ENCODE results near the gene FAM229B.

Gene FAM229B

DNA sequence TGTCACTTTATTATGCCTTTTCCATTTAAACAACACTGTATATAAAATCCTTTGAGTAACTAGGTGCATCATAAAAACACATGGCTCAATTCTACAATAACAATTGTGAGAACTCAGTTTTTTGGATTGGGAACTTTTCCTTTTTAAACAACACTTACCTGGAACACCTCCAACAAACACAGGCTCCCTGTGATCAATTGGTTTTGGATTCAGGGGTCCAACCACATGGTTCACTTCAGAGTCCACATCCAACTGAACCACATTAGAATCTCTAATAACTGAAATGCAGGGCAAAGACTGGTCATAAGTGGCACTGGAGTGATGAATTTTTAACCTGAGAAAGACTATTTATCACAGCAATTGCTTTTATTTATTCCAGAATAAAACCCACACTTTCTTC lies 26.5 kb downstream of the FAM229B start:
- TF ChIP-seq SIN3A (IDR thresholded peaks at IDR 0.05; ENCODE audit: borderline replicate concordance, insufficient read depth, low read length) (no peak), FOXP2 (optimal IDR thresholded peaks at IDR 0.05; ENCODE audit: borderline replicate concordance, extremely low read depth, extremely low read length, insufficient read depth) (no peak), TAF1 (IDR thresholded peaks at IDR 0.05; ENCODE audit: borderline replicate concordance, insufficient read depth, low read length) (no peak), POLR2AphosphoS5 (IDR thresholded peaks at IDR 0.05; ENCODE audit: low read depth, low read length) (no peak)
- TF ChIP-seq, protein P1, sequence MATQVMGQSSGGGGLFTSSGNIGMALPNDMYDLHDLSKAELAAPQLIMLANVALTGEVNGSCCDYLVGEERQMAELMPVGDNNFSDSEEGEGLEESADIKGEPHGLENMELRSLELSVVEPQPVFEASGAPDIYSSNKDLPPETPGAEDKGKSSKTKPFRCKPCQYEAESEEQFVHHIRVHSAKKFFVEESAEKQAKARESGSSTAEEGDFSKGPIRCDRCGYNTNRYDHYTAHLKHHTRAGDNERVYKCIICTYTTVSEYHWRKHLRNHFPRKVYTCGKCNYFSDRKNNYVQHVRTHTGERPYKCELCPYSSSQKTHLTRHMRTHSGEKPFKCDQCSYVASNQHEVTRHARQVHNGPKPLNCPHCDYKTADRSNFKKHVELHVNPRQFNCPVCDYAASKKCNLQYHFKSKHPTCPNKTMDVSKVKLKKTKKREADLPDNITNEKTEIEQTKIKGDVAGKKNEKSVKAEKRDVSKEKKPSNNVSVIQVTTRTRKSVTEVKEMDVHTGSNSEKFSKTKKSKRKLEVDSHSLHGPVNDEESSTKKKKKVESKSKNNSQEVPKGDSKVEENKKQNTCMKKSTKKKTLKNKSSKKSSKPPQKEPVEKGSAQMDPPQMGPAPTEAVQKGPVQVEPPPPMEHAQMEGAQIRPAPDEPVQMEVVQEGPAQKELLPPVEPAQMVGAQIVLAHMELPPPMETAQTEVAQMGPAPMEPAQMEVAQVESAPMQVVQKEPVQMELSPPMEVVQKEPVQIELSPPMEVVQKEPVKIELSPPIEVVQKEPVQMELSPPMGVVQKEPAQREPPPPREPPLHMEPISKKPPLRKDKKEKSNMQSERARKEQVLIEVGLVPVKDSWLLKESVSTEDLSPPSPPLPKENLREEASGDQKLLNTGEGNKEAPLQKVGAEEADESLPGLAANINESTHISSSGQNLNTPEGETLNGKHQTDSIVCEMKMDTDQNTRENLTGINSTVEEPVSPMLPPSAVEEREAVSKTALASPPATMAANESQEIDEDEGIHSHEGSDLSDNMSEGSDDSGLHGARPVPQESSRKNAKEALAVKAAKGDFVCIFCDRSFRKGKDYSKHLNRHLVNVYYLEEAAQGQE (IDR thresholded peaks at IDR 0.05; ENCODE audit: insufficient read depth in 1 of 2, low read depth in 2 of 2, low read length in 2 of 2), result no peak

- TF ChIP-seq FOXP2 (optimal IDR thresholded peaks at IDR 0.05; ENCODE audit: borderline replicate concordance, extremely low read depth, extremely low read length, insufficient read depth) (no peak), SIN3A (IDR thresholded peaks at IDR 0.05; ENCODE audit: borderline replicate concordance, insufficient read depth, low read length) (no peak), TAF1 (IDR thresholded peaks at IDR 0.05; ENCODE audit: borderline replicate concordance, insufficient read depth, low read length) (no peak), POLR2AphosphoS5 (IDR thresholded peaks at IDR 0.05; ENCODE audit: low read depth, low read length) (no peak)
- TF ChIP-seq, protein P1 (IDR thresholded peaks at IDR 0.05; ENCODE audit: insufficient read depth in 1 of 2, low read depth in 2 of 2, low read length in 2 of 2), result no peak
Measured at GRCh38 chr6:112114577-112115223, 27.3 kb downstream of the FAM229B start.

- TF ChIP-seq POLR2AphosphoS5 (IDR thresholded peaks at IDR 0.05; ENCODE audit: low read depth, low read length), result no peak
Measured at GRCh38 chr6:112116221-112116620, 28.8 kb downstream of the FAM229B start.

DNA sequence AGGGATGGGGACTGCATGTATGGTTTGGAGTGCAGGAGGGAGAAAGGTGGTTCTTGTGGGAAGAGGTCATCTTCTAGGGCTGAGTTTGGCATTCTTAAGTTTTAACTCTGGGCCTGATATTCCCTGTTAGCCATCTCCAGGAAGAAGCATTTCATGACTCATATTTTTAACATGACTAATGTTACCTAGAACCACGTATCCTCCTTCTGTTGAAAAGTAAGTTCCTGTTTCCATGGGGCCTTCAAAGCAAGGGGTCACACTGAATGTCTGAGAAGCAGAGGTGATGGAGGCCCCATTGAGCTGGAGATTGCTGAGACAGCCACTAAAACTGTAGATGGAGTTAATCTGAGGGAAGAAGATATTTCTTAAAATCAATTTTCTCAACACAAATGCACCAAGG lies 30.2 kb downstream of the FAM229B start:
- TF ChIP-seq TAF1 (IDR thresholded peaks at IDR 0.05; ENCODE audit: borderline replicate concordance, insufficient read depth, low read length) (no peak), SIN3A (IDR thresholded peaks at IDR 0.05; ENCODE audit: borderline replicate concordance, insufficient read depth, low read length) (no peak), POLR2AphosphoS5 (IDR thresholded peaks at IDR 0.05; ENCODE audit: low read depth, low read length) (no peak), FOXP2 (optimal IDR thresholded peaks at IDR 0.05; ENCODE audit: borderline replicate concordance, extremely low read depth, extremely low read length, insufficient read depth) (no peak)
- TF ChIP-seq, protein P1 (IDR thresholded peaks at IDR 0.05; ENCODE audit: insufficient read depth in 1 of 2, low read depth in 2 of 2, low read length in 2 of 2), result no peak

DNA sequence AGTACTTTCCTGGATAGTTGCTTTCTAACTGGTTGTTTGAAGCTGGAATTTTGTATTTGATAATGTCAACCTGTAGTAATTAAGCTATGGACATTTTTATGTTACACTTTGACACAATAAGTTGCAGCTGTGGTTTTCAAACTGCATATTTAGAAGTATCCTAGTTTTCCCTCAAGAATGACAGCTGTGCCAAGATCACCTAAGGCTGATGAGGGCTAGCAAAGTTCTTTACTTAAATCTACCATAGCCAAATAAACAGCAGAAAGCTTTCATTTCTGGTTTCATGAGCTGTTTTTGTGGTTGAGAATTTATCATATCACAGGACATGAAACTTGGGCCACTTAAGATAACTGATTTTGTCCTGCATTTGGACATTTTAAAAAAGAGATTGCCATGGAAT lies 30.6 kb downstream of the FAM229B start:
- no peak for TF ChIP-seq SIN3A (IDR thresholded peaks at IDR 0.05; ENCODE audit: borderline replicate concordance, insufficient read depth, low read length)
- TF ChIP-seq FOXP2 (optimal IDR thresholded peaks at IDR 0.05; ENCODE audit: borderline replicate concordance, extremely low read depth, extremely low read length, insufficient read depth), result no peak
- TF ChIP-seq POLR2AphosphoS5 (IDR thresholded peaks at IDR 0.05; ENCODE audit: low read depth, low read length), result no peak
- TF ChIP-seq, protein P1 (IDR thresholded peaks at IDR 0.05; ENCODE audit: insufficient read depth in 1 of 2, low read depth in 2 of 2, low read length in 2 of 2), result no peak

All from PFSK-1 (cell line).